Stimulated activated CD8-positive, alpha-beta memory T cell treated with anti-CD3 and anti-CD28 coated beads, Interleukin-15, amount 100 ng/mL, for 1 hour (primary cell): ENCODE data around the gene FXYD1.
"Not testable (repeated sequence)": the region's sequence is repeated elsewhere in the genome, so short reads cannot be mapped to it uniquely, and the experiment has no call there.

Experiments
- DNase-seq: peaks from one replicate; pipeline ENCODE4 v3.0.0-alpha.2; 2020; ENCODE audit warnings: low read depth

The FXYD1 gene

GRCh38 chr19:35125270-35125717 lies 13.3 kb upstream of the FXYD1 start:
- DNase-seq, result no peak

GRCh38 chr19:35125749-35126623 lies 12.6 kb upstream of the FXYD1 start:
- no peak for DNase-seq

DNA sequence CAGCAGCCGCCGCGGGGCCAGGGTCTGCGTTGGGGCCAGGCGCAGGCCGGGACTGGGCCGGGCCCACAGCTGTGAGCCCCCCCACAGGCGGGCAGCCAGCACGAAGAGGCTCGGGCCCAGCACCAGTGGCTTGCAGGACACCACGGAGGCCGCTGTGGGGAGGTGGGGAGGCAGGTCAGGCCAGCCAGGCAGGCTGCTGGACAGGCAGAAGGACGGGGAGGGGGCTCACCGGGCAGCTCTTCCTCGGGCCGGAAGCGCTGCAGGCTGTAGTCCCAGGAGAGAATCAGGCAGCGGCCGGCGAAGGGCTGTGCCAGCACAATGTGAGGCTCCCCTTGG lies 12.0 kb upstream of the FXYD1 start:
- no peak for DNase-seq

DNA sequence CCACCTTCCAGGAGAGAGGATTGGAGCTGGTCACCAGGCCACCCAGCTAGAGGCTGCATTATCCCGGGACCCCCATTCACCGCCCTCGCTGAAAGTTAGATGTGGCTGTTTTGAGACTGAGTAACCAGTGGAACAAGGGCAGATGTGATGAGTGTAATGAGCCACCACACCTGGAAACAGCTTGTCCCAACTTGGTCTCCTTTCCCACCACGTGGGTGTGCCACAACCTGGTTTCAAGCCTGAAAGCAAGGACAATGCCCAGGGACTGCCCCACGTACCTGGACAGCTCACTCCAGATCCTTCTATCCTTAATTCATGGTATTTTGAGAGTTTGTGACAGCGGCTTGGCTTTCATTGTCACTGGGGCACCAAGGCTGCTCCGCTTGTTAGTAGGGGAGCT lies 10.8 kb upstream of the FXYD1 start:
- no peak for DNase-seq

DNA sequence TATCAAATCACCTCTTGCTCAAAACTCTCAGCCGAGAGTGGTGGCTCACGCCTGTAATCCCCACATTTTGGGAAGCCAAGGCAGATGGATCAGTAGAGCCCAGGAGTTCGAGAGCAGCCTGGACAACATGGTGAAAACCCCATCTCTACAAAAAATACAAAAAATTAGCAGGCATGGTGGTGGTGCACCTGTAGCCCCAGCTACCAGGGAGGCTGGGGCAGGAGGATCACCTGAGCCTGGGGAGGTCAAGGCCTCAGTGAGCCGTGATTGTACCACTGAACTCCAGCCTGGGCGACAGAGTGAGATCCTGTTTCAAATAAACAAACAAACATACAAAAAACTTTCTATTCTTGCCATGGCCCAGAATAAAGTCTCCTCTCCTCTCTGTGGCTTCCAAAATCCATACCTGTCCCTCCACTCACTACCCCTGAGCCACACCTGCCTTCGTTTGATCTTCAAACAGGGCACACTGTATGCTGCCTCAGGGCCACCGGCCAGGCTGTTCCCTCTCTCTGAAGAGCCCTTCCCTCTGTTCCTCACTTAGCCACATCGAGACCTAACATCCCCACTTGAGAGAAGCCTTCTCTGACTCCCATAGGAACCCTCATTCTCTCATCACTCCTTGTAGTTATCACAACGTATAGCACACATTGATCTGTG lies 10.1 kb upstream of the FXYD1 start:
- DNase-seq, result no peak

- not testable (repeated sequence) for DNase-seq
Observed at GRCh38 chr19:35129724-35130274, 8.8 kb upstream of the FXYD1 start.

- DNase-seq, result no peak
Observed at GRCh38 chr19:35130761-35131720, 7.6 kb upstream of the FXYD1 start.

- DNase-seq, result no peak
Observed at GRCh38 chr19:35132254-35132653, 6.4 kb upstream of the FXYD1 start.

DNA sequence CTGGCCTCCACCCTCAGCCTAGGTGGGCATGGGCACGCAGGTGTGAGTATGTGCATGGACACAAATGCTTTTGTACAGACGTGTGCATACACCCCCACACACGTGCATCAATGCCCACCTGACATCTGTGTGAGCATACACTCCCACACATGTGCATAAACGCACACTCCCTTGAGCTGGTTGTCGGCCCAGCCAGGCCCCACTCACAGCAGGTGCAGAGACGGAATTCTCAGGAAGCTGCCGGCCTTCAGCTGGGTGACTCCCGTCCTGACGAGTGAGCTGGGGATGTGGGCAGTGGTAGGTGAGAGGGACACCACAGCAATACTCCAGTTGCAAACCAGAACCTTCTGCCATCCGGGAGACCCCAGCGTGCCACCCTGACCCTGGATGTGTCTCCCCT lies 4.8 kb upstream of the FXYD1 start:
- DNase-seq, result no peak

- no peak for DNase-seq
Observed at GRCh38 chr19:35134601-35135242, 3.9 kb upstream of the FXYD1 start, which contains the start of gene LGI4. Gene LGI4 (minus strand): TSS chr19:35135059. CDS start chr19:35134680, 379 bp downstream.

GRCh38 chr19:35135389-35135909 lies 3.2 kb upstream of the FXYD1 start:
- no peak for DNase-seq

DNA sequence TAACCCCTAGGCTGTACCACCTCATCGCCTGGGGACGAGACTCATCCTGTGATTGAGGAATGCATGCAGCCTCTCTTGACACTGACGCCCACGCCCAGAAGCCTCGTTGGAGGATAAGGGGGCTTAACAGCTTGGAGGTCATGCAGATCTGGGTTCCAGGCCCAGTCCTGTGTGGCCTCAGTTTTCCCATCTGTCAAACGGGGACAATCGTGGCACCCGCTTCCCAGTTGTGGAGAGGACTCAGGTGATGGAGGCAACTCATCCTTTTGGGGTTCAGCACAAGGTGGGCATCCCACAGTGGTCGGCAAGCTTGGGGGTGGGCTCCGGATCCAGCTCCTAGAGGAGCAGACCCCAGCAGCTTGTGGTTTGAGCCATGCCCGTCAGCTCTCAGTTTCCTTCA lies 2.4 kb upstream of the FXYD1 start:
- no peak for DNase-seq

- no peak for DNase-seq
Observed at GRCh38 chr19:35136977-35137702, 1.5 kb upstream of the FXYD1 start.

DNA sequence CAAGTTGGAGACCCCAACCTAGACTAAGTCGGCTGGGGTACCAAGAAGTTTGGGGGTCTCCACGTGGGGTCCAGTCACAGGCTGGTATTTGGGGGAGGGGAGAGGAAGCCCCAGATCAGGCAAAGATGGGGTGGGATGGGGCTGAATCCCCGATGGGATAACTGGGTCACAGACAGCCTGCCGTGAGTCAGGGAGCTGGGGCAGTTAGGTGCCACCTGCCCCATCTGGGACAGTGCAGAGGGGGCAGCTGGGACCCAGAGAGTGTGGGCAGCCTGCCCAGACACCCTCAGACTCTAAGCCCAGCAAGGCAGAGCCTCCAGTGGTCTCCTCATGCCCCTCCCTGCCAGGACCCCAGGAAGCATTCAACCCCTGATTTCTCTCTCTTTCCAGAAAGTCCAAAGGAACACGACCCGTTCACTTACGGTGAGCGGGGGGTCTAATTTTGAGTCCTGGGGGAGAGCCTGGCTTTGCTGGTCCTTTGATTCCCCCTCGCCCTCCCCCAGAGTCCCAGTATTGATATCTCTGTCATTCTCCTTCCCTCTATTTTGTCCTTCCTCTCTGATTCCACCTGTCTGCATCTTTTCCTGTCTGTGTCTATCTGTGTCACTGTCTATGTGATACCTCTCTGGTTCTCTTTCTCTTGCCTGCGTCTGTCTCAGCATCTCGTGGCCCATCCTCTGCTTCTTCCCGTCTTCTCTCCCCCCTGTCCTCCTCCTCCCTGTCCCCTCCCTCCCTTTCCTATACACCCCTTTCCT lies 1.8 kb downstream of the FXYD1 start:
- DNase-seq, result no peak

- peak; percentile 91 for DNase-seq
Observed at GRCh38 chr19:35140962-35141836, 2.6 kb downstream of the FXYD1 start.

DNA sequence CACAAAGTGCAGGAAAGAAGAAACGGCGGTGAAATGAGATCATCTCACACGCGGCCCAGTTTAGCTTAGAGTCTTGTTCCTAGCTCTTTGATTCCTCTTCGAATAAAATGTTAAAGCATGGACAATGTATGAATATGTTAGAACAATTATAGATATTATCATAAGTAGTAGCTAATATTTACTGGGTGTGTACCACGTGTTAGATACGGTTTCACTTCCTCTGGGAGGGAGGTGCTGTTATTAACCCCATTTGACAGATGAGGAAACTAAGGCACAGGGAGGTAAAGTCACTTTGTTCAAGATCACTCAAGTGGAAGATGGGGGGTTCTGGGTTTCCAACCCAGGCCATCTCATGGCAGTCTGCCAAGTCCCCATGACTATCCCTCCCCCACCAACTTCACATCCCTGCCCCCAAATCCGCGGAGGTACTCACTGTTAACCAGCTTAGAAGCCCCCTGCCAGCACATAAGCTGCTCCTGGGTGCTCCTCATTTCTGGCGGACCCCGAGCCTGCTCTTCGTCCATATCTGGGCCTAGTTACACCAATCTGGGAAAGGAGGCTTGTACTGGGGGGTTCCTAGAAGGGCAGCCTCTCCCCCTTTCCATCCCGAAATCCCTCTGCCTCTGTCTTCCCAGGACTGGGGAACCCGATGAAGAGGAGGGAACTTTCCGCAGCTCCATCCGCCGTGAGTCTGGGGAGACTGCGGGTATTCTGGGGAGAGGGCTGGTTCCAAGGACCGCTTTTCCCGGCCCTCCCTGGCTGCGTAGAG lies 3.4 kb downstream of the FXYD1 start:
- DNase-seq, result no peak

DNA sequence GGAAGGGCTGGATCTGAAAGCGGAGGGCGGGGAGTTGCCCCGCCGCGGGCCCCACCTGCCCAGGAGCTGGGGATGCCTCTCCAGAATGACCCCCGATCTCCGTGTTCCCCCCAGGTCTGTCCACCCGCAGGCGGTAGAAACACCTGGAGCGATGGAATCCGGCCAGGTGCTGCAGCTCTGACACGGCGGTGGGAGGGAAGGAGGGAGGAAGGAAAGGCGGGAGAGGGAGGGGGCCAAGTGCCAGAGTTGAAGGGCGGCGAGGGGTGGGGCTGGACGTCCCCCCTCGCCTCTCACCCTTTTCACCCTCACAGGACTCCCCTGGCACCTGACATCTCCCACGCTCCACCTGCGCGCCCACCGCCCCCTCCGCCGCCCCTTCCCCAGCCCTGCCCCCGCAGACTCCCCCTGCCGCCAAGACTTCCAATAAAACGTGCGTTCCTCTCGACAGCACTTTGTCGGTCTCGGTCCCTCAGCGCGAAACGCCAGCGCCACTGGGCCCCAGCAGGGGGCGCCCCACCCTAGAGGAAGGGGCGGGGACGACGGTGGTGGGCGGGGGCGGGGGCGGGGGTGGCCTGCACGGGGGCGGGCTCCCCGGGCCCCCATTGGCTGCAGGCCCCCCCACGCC lies 4.1 kb downstream of the FXYD1 start:
- DNase-seq, result peak; percentile 59
